Colon (tissue), 2 donors: ENCODE measurements around the gene BLVRB.
"Not testable (repeated sequence)": the region's sequence is repeated elsewhere in the genome, so short reads cannot be mapped to it uniquely, and the experiment has no call there.

ENCODE experiments used
- FAIRE-seq: peaks from 2 replicates; lab custom pipeline; 2012; peaks lifted over from hg19 to GRCh38; lab: Jason Lieb, UNC
- donor health status: control.
- donor health status: control.

BLVRB gene

GRCh38 chr19:40449506-40449905 is 16.0 kb downstream of the BLVRB start:
- FAIRE-seq: no peak

GRCh38 chr19:40446263-40446784 is 19.2 kb downstream of the BLVRB start:
- FAIRE-seq: no peak

DNA sequence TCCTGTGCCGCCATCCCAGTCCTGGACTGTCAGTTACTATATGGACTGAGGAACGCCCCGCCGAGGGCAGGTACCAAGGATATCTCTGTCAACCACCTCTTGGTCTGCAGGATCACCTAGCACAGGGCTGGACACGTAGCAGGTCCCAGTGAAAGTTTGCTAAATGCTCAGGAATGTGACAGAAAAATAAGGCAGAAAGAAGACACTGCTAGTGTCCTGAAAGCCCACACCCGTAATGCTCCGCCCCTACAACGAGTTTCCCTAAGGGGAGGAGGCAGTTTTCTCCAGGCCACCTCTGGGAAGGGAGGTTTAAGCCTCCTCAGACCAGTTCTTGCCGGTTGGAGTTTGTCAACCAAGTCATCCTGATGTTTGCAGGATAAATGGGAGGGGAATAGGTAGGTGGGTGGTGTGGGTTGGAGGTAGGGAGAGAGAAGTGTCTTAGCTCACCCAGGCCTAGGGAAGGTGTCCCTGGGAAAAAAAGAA is 19.7 kb downstream of the BLVRB start:
- FAIRE-seq: no peak

- no peak for FAIRE-seq
These were observed 20.7 kb downstream of the BLVRB start for GRCh38 chr19:40444825-40445312.

GRCh38 chr19:40444000-40444824 is 21.3 kb downstream of the BLVRB start, which contains the start of gene SERTAD3:
Gene SERTAD3 (minus strand): TSS chr19:40444335. CDS start chr19:40442080, 2,255 bp downstream.
- FAIRE-seq: no peak

DNA sequence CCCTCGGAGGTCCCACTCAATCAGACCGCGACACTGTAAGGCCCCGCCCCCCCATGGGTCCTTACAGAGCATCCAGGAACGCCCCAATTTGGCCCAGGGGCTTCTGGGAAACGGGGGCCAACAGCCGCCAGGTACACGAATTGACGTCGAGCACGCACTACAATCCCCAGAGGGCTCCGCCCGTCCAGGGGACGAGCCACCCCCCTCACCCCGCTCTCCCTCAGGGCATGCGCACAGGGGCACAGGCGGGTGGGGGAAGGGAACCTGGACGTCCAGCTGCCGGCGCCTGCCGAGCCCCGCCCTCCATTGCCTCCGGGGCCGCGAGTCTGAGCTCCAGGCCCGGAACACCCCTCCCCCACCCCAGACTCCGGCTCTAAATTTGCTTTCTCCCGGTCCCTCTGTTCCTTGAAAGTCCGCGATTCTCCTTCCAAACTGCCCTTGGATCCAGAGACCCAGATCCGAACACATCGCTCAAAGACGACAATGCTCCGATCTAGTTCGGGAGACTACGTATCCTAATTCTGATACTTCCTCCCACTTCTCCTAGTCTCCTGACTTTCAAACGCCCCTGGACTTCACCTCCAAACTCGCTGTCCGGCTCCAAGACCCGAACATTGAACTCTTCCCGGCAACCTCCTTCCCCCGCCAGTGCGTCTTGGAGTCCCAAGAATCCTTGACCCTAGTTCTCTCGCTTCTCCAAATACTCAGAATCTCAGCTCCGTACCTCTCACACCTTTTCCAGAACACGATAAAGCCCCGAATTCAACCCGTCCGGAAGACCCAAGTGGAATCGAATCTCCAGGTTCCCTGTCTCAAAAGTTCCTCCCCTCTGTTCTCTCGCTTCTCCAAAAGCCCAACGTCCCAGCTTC is 22.2 kb downstream of the BLVRB start:
- FAIRE-seq: no peak

- FAIRE-seq: no peak
These were observed 23.0 kb downstream of the BLVRB start for GRCh38 chr19:40442328-40443130.

DNA sequence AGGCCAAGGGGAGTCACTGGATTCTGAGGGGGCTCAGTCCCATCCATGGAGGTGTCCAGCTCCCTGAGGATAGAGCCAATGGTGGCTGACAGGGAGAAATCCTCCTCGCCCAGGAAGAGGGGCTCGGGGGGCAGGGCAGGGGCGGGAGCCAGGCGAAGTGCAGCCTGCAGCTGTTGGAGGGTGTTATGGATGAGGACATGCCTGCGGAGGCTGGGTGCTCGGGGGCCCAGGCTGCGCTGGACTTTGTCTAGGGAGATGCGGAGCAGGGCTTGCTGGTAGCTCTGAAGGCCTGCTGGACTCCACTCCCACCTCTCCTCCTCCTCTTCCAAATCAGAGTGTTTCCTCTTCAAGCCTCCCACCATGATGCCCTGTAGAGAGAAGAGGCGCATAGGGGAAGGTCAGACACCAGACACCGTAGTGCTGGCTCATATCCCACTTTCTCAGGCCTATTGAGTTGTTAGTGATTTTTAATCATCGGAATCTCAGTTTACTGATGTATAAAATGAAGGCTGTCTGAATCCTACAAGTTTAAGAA is 23.8 kb downstream of the BLVRB start:
- no peak for FAIRE-seq

DNA sequence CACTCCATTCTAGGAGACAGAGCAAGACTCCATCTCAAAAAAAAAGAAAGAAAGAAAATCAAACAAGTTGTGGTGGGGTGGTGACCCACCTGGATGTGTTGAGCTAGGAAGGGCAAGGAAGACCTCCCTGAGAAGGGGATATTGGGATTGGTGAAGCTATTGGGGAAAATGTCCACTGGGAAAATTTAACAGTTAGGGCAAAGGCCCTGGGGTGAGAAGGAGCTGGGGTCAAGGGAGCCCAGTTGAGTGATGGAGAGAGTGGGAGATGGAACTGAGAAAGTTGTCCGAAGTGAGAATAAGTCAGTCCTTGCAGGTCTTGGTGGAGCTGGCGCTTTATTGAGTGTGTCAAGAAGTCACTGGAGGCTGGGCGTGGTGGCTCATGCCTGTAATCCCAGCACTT is 27.3 kb downstream of the BLVRB start:
- no peak for FAIRE-seq

DNA sequence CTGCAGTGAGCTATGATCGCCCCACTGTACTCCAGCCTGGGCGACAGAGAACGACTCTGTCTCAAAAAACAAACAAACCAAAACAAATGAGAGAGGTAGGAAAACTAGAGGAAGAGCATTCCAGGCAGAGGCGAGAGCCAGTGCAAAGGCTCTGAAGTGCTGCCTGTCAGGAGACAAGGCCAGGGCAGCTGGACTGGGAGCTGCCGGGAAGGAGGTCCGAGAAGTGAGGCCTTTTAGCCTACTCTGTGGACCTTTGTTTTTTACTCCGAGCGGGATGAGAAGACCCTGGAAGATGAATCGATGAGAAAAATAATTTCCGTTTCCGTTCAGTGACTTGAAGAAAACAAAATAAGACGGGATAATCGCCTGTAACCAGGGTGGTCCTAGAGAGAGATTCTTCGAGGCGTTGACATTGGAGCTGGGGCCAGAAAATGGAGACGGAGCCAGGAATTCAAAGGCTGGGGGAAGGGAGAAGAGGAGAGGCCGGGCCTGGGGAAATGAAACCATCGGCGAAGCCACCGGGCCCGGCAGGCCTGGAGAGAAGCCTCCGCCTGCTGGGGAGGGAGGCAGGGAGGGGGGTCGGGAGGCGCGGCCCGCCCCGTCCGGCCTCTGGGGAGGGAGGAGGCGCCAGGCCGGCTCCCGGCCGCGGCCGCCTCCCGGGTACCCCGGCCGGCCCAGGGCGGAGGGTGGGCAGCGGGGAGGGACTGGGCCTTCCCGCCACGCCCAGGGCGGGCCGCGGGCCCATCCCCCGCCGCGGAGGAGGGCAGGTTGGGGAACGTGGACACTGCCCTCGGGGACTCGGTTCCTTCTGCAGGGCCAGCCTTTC is 31.9 kb downstream of the BLVRB start:
- no peak for FAIRE-seq

- FAIRE-seq: not testable (repeated sequence)
These were observed 32.8 kb downstream of the BLVRB start for GRCh38 chr19:40432760-40433159.

DNA sequence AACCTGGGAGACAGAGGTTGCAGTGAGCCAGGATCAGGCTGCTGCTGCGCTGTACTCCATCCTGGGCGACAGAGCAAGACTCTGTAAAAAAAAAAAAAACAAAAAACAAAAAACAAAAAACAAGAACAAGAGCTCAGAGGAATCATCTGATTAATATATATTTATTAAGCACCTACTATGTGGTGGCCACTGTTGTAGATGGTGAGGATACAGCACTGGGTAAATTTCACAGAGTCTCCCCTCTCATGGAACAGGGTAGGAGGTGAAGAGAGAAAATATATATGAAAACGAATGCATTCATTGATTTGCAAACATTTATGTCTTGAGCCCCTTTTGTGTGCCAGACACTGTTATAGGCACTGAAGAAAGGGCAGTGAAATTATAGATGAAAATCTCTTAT is 33.8 kb downstream of the BLVRB start:
- FAIRE-seq: no peak

GRCh38 chr19:40430242-40430641 is 35.3 kb downstream of the BLVRB start:
- FAIRE-seq: not testable (repeated sequence)

DNA sequence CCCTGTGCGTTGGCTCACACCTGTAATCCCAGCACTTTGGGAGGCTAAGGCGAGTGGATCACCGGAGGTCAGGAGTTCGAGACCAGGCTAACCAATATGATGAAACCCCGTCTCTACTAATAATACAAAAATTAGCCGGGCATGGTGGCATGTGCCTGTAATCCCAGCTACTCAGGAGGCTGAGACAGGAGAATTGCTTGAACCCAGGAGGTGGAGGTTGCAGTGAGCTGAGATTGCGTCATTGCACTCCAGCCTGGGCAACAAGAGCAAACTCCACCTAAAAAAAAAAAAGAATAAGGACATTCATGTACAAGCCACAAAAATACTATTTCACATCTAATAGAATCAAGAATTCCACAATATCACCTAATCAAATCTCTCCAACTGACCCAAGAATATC is 37.3 kb downstream of the BLVRB start:
- FAIRE-seq: not testable (repeated sequence)

DNA sequence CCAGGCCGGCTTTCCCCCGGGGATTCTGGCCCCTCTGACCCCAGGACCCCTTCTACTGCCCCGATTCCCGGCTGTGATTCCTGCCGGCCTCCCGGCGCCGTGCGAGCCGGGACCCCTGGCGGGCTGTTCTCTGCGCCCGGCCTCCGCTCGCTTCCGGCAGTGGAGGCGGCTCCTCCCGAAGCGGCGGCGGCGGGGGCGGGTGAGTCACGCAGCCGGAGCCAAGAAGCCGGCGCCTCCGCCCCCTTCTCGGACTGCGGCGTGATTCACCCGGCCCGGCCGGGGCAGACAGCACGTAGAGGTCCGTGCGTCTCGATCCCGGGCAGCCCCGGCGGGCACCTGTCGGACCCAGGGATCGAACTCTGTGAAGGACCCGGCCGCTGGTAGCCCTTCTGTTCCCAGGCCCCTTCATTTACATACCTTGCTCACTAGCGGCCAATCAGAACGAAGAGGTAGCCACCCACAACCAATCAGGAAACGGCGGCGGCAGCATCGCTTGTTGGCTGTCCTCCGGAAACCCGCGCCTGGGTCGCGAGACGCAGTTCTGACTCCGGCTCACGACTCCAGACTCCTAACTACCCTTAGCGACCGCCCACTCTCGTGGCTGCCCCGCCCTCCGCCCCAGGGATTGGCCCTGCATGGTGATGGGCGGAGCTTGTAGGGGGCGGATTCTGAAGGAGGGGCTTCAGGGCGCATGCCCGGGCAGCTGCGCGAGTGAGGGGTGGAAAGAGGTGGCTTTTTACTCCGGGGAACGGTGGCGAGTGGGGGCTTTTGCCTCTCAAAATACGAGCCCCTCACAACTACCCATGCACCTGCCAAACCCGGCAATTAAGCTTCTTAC is 39.9 kb downstream of the BLVRB start, which contains the start of gene SERTAD1:
Gene SERTAD1, minus strand, starts transcription at position 543 of the 838 bp plus-strand sequence. CDS start 2,446 bp downstream, outside the sequence.
- peak; percentile 21 for FAIRE-seq

DNA sequence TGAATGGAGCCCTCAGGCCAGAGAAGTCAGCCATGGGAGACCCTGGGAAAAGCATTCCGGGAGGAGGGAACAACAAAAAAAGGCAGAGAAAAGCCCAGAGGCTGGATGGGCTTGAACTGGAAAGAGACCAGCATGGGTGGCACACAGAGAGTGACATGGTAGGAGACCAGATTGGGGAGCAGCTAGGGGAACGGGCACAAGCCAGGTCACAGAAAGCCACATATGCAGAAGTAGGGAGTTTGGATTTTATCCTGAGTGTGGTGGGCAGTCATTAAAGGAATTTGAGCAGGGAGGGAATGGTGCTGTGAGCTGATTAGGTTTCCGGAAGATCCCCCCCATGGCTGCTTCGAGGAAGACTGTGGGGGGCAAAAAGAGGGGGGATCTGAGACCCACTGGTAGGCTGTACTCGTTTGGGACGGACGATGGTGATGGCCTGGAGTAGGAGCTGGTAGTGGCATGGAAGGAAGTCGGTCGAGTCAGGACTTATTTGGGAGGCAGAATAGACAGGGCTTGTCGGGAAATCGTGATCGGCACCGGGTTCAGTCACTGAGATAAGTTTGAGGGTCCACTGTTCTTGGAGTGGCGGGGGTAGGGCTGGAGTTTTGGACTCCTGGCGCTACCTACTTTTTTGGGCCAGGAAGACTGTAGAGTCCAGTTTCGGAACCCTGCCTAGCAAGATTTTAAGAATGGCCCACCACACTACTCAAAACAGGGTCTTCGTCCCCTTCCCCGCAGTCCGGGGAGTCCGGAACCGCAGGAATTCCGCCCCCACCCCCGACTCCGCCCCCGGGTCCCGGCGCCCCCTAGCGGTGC is 40.7 kb downstream of the BLVRB start:
- no peak for FAIRE-seq

GRCh38 chr19:40423938-40424337 is 41.6 kb downstream of the BLVRB start:
- no peak for FAIRE-seq
